NK-92 treated with Interleukin-12 subunit alpha and Interleukin-12 subunit beta, amount 100 ng/mL, for 24 hours (cell line): Measurements from ENCODE around the gene EVI5.

Source experiments
- DNase-seq: peaks from one replicate; lab custom pipeline; 2025; lab: John Stamatoyannopoulos, UW

Gene EVI5

GRCh38 chr1:92515796-92516201 lies 269.1 kb downstream of the EVI5 start:
- no peak for DNase-seq

GRCh38 chr1:92511541-92511940 lies 273.4 kb downstream of the EVI5 start:
- no peak for DNase-seq

- no peak for DNase-seq
Measured at GRCh38 chr1:92509619-92510018, 275.3 kb downstream of the EVI5 start.

- DNase-seq = no peak
Measured at GRCh38 chr1:92505015-92505692, 279.8 kb downstream of the EVI5 start.

- no peak for DNase-seq
Measured at GRCh38 chr1:92504291-92505014, 280.5 kb downstream of the EVI5 start.

- DNase-seq = no peak
Measured at GRCh38 chr1:92503926-92504285, 281.0 kb downstream of the EVI5 start.

GRCh38 chr1:92503043-92503925 lies 281.6 kb downstream of the EVI5 start:
- DNase-seq = no peak

- no peak for DNase-seq
Measured at GRCh38 chr1:92502247-92502646, 282.7 kb downstream of the EVI5 start.

- DNase-seq = no peak
Measured at GRCh38 chr1:92500552-92500951, 284.4 kb downstream of the EVI5 start.

GRCh38 chr1:92495392-92496063 lies 289.4 kb downstream of the EVI5 start:
- no peak for DNase-seq

GRCh38 chr1:92494485-92495141 lies 290.3 kb downstream of the EVI5 start:
- no peak for DNase-seq

GRCh38 chr1:92493139-92493538 lies 291.8 kb downstream of the EVI5 start:
- DNase-seq = no peak

GRCh38 chr1:92488832-92489231 lies 296.1 kb downstream of the EVI5 start:
- DNase-seq = no peak

- DNase-seq = no peak
Measured at GRCh38 chr1:92488416-92488815, 296.5 kb downstream of the EVI5 start.

GRCh38 chr1:92487078-92487605 lies 297.8 kb downstream of the EVI5 start:
- DNase-seq = no peak

GRCh38 chr1:92486251-92487077 lies 298.4 kb downstream of the EVI5 start, which contains the start of gene GFI1:
Gene GFI1 (minus strand): TSS chr1:92486925. CDS start chr1:92483487, 3,438 bp downstream.
- peak; percentile 89 for DNase-seq

GRCh38 chr1:92485381-92486250 lies 299.3 kb downstream of the EVI5 start:
- peak; percentile 90 for DNase-seq

GRCh38 chr1:92484472-92485380 lies 300.2 kb downstream of the EVI5 start:
- DNase-seq = peak; percentile 85
